Naive thymus-derived CD8-positive, alpha-beta T cell (primary cell): Measurements from ENCODE around the gene PDIA5. TPM values are rescaled to one million over a fixed set of nuclear protein-coding genes. Genes with fewer than 3 reads are reported as not detected.
A peak's percentile ranks its signal among the peaks of the same experiment; 100 is the strongest.

Source experiments
- ATAC-seq, 2 donors: fragments of 150-1000 bp; cut with Tn5 transposase in 1 of 2; sonication (Bioruptor Pico), chemical (Tn5 transposase) in 1 of 2; 1 replicate in 1 of 2; 2 replicates in 1 of 2; pipeline ENCODE4 v1.10.0; 2021; ENCODE audit warnings: mild to moderate bottlenecking in 2 of 2, moderate library complexity in 2 of 2
- POLR2A ChIA-PET: fragments of 350-600 bp; sonication (Branson Sonifier 250); formaldehyde crosslinking; loops from one replicate; lab custom pipeline; 2021; ENCODE audit warnings: antibody characterized with exemption; lab: Charles Lee
- DNase-seq, 10 donors: peaks; one replicate each; pipeline versions ENCODE4 v3.0.0 to v3.0.0-alpha.2; 2020 to 2022
- H3K27ac Mint-ChIP-seq, 10 donors: one replicate each; pipeline ENCODE4 v1.8.0; 2020 to 2022; ENCODE audit warnings: mild to moderate bottlenecking in 10 of 10, mixed read lengths in 10 of 10, moderate library complexity in 4 of 10, inconsistent platforms in 1 of 10
- H3K27me3 Mint-ChIP-seq, 5 donors: one replicate each; pipeline ENCODE4 v1.8.0; 2021 to 2022; ENCODE audit warnings: mixed read lengths in 5 of 5
- H3K36me3 Mint-ChIP-seq, 3 donors: one replicate each; pipeline ENCODE4 v1.8.0; 2020 to 2022; ENCODE audit warnings: mixed read lengths in 3 of 3, mild to moderate bottlenecking in 2 of 3, inconsistent platforms in 1 of 3
- H3K4me1 Mint-ChIP-seq, 4 donors: one replicate each; pipeline ENCODE4 v1.8.0; 2021 to 2022; ENCODE audit warnings: mixed read lengths in 4 of 4
- H3K4me3 Mint-ChIP-seq, 10 donors: one replicate each; pipeline ENCODE4 v1.8.0; 2020 to 2022; ENCODE audit warnings: mild to moderate bottlenecking in 10 of 10, mixed read lengths in 10 of 10, moderate library complexity in 6 of 10, inconsistent platforms in 1 of 10
- H3K9me3 Mint-ChIP-seq, 9 donors: one replicate each; pipeline ENCODE4 v1.8.0; 2020 to 2022; ENCODE audit warnings: mixed read lengths in 9 of 9, mild to moderate bottlenecking in 3 of 9, inconsistent platforms in 1 of 9, moderate library complexity in 1 of 9
- polyA plus RNA-seq, 3 donors: library from polyadenylated mRNA; unstranded; fragments of 300-500 nt; fragmentation: Illumina TruSeq; gene quantifications; one replicate each; pipeline ENCODE4 v1.2.3, GENCODE V29; 2021
- total RNA-seq, 8 experiments: library from RNA in 2 of 8; stranded (reverse) in 2 of 8; gene quantifications; one replicate each; pipeline ENCODE4 v1.2.3 and lab custom pipeline; 2021 to 2026

Gene PDIA5
- total and polyA plus RNA-seq, 5 experiments from 2014 or later, result 3.2 to 6.9 (median 5.2) TPM

GRCh38 chr3:123046262-123047061, 20.4 kb upstream of the PDIA5 start:
- no peak for DNase-seq
- H3K27me3 Mint-ChIP-seq, result peaks cover 0 to 11% (median 4%) of the 10 kb centered on the region in 5 donors

GRCh38 chr3:123047062-123047319, 19.8 kb upstream of the PDIA5 start:
- no peaks in the 10 kb centered on the region for H3K9me3 Mint-ChIP-seq
- ATAC-seq, result no peak
- peaks cover 0 to 11% (median 4%) of the 10 kb centered on the region in 5 donors for H3K27me3 Mint-ChIP-seq
- POLR2A ChIA-PET, result no interaction called here
- H3K36me3 Mint-ChIP-seq, result no peaks in the 10 kb centered on the region
- no peaks in the 10 kb centered on the region for H3K4me1 Mint-ChIP-seq
- no peak overlapping the region for H3K27ac Mint-ChIP-seq
- H3K4me3 Mint-ChIP-seq, result no peak overlapping the region
- no peak for DNase-seq

More at GRCh38 chr3:123046262-123047061, 20.4 kb upstream of the PDIA5 start:
- Mint-ChIP-seq H3K4me1 (no peaks in the 10 kb centered on the region), H3K27ac (no peak overlapping the region), H3K9me3 (no peaks in the 10 kb centered on the region), H3K4me3 (no peak overlapping the region), H3K36me3 (no peaks in the 10 kb centered on the region)
- POLR2A ChIA-PET, result no interaction called here
- ATAC-seq, result no peak

- DNase-seq (no peak), ATAC-seq (no peak)
- Mint-ChIP-seq H3K36me3 (no peaks in the 10 kb centered on the region), H3K27me3 (peaks cover 0 to 11% (median 3%) of the 10 kb centered on the region in 5 donors), H3K9me3 (no peaks in the 10 kb centered on the region), H3K27ac (no peak overlapping the region), H3K4me3 (no peak overlapping the region), H3K4me1 (no peaks in the 10 kb centered on the region)
- POLR2A ChIA-PET, result no interaction called here
These were observed 18.2 kb upstream of the PDIA5 start for GRCh38 chr3:123048480-123049237.

GRCh38 chr3:123050666-123051065, 16.2 kb upstream of the PDIA5 start:
- ATAC-seq, result no peak
- H3K4me1 Mint-ChIP-seq, result peaks cover 0 to 2% (median 0%) of the 10 kb centered on the region in 4 donors
- no peaks in the 10 kb centered on the region for H3K9me3 Mint-ChIP-seq
- no peaks in the 10 kb centered on the region for H3K36me3 Mint-ChIP-seq
- no peak overlapping the region for H3K27ac Mint-ChIP-seq
- no peak for DNase-seq
- H3K4me3 Mint-ChIP-seq, result no peak overlapping the region
- peaks cover 0 to 18% (median 2%) of the 10 kb centered on the region in 5 donors for H3K27me3 Mint-ChIP-seq
- POLR2A ChIA-PET, result no interaction called here

DNA sequence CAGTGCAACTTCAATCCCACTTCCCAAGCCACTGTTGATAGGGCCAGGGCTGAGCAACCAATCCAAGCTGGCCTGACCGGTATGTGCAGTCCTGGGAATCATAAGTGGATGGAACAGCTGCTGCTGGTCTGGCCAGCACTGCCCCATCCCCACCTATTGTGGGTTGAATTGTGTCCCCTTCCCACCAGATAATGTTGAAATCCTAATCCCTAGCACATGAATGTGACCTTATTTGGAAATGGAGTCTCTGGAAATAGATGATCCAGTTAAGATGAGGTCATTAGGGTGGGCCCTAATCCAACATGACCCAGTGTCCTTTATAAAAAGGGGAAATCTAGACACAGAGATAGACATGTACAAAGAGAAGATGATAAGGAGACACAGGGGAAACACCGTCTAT, 13.7 kb upstream of the PDIA5 start:
- POLR2A ChIA-PET, result no interaction called here
- no peak for ATAC-seq
- no peak overlapping the region for H3K4me3 Mint-ChIP-seq
- no peaks in the 10 kb centered on the region for H3K36me3 Mint-ChIP-seq
- H3K9me3 Mint-ChIP-seq, result no peaks in the 10 kb centered on the region
- DNase-seq, result no peak
- H3K27ac Mint-ChIP-seq, result no peak overlapping the region
- H3K4me1 Mint-ChIP-seq, result peaks cover 0 to 2% (median 0%) of the 10 kb centered on the region in 4 donors
- peaks cover 0 to 18% (median 2%) of the 10 kb centered on the region in 5 donors for H3K27me3 Mint-ChIP-seq

DNA sequence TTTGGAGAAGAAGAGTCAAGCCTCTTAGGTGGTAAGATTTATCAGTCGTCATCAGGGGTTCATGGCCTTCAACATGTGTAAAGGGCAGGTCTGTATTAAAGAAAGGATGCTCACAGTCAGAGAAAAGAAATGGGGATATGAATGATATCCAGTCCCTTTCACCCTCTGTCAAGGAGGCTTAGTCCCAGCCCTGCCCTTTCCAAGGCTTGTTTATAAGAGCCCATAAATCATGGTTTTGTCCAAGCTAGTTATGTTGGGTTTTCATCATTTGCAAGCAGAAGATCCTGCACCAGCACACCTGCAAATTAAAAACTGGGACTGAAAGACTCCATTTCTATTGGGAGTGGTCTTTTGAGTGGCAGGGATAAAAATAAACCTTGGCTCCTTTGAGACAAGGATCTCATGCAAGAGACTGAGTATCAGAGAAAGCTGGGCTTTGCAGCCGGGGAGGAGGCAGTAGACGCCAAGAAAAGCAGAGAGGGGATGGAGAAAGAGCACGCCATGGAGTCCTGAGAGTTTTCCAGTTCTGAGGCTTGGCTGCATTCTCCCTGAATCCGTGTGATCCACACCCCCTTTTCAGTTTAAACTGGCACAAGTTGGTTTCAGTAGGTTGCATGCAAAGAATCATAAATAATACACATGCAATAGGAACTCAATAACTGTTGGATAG, 12.6 kb upstream of the PDIA5 start:
- no peak for ATAC-seq
- H3K36me3 Mint-ChIP-seq, result no peaks in the 10 kb centered on the region
- H3K4me3 Mint-ChIP-seq, result no peak overlapping the region
- no peak for DNase-seq
- peaks cover 0 to 2% (median 0%) of the 10 kb centered on the region in 4 donors for H3K4me1 Mint-ChIP-seq
- H3K9me3 Mint-ChIP-seq, result no peaks in the 10 kb centered on the region
- no peak overlapping the region for H3K27ac Mint-ChIP-seq
- peaks cover 0 to 18% (median 2%) of the 10 kb centered on the region in 5 donors for H3K27me3 Mint-ChIP-seq
- POLR2A ChIA-PET, result no interaction called here

- Mint-ChIP-seq H3K27ac (no peak overlapping the region), H3K9me3 (no peaks in the 10 kb centered on the region), H3K4me1 (peaks cover 0 to 2% (median 0%) of the 10 kb centered on the region in 4 donors), H3K27me3 (peaks cover 0 to 18% (median 2%) of the 10 kb centered on the region in 5 donors), H3K4me3 (no peak overlapping the region), H3K36me3 (no peaks in the 10 kb centered on the region)
- POLR2A ChIA-PET, result no interaction called here
- ATAC-seq, result no peak
- no peak for DNase-seq
These were observed 11.9 kb upstream of the PDIA5 start for GRCh38 chr3:123054931-123055330.

DNA sequence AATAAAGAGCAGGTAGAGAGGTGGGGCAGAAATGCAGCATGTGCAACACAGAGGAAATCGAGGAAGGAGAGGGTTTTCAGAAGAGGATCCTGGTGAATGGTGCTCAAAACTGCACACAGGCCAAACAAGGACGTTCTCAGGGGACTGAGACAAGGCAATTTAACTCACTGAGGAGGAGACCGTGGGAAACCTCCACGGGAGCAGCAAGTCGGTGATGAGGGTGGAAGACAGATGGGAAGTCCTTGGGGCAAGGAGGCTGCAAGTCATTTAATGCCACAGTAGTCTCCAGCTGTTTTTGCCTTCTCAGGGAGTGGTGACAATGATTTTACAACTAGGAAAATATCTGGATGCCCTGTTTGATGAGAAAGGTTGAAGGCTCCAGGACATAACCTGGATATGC, 11.5 kb upstream of the PDIA5 start:
- Mint-ChIP-seq H3K9me3 (no peaks in the 10 kb centered on the region), H3K27ac (no peak overlapping the region), H3K36me3 (no peaks in the 10 kb centered on the region), H3K27me3 (peaks cover 0 to 18% (median 2%) of the 10 kb centered on the region in 5 donors), H3K4me1 (peaks cover 0 to 2% (median 0%) of the 10 kb centered on the region in 4 donors), H3K4me3 (no peak overlapping the region)
- POLR2A ChIA-PET, result no interaction called here
- no peak for ATAC-seq
- no peak for DNase-seq

DNA sequence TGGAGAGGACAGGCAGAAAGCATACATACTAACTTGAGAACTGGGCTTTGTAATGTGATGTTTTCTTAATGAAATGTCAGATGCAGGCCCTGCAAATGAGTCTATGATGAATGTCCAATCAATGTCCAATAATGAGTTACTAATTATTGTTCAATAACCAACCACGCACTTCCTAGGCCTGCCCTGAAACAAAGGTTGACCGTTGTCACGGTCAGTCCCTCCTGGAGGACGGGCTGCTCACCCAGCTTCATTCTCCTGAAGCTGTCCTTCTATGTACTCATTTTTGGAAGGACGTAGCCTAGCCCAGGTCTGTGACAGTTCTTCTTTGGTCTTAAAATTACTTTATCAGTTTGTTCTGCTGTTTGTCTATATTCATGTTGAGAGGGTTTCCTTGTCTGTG, 8.3 kb upstream of the PDIA5 start:
- Mint-ChIP-seq H3K27me3 (peaks cover 0 to 12% (median 2%) of the 10 kb centered on the region in 5 donors), H3K27ac (no peak overlapping the region), H3K4me3 (no peak overlapping the region), H3K4me1 (peaks cover 0 to 2% (median 0%) of the 10 kb centered on the region in 4 donors), H3K9me3 (no peaks in the 10 kb centered on the region), H3K36me3 (no peaks in the 10 kb centered on the region)
- ATAC-seq, result no peak
- POLR2A ChIA-PET, result no interaction called here
- no peak for DNase-seq

GRCh38 chr3:123060054-123060453, 6.8 kb upstream of the PDIA5 start:
- POLR2A ChIA-PET, result no interaction called here
- ATAC-seq (no peak), DNase-seq (no peak)
- no peak overlapping the region for H3K4me3 Mint-ChIP-seq
- H3K9me3 Mint-ChIP-seq, result no peaks in the 10 kb centered on the region
- H3K27me3 Mint-ChIP-seq, result peaks cover 0 to 4% (median 0%) of the 10 kb centered on the region in 5 donors
- H3K4me1 Mint-ChIP-seq, result peaks cover 0 to 2% (median 0%) of the 10 kb centered on the region in 4 donors
- no peaks in the 10 kb centered on the region for H3K36me3 Mint-ChIP-seq
- no peak overlapping the region for H3K27ac Mint-ChIP-seq

- Mint-ChIP-seq H3K4me1 (peaks cover 2 to 8% (median 5%) of the 10 kb centered on the region in 4 donors), H3K36me3 (no peaks in the 10 kb centered on the region), H3K4me3 (no peak overlapping the region), H3K27ac (no peak overlapping the region), H3K27me3 (no peaks in the 10 kb centered on the region), H3K9me3 (no peaks in the 10 kb centered on the region)
- POLR2A ChIA-PET, result no interaction called here
- no peak for DNase-seq
- no peak for ATAC-seq
These were observed 5.0 kb upstream of the PDIA5 start for GRCh38 chr3:123061856-123062255.

DNA sequence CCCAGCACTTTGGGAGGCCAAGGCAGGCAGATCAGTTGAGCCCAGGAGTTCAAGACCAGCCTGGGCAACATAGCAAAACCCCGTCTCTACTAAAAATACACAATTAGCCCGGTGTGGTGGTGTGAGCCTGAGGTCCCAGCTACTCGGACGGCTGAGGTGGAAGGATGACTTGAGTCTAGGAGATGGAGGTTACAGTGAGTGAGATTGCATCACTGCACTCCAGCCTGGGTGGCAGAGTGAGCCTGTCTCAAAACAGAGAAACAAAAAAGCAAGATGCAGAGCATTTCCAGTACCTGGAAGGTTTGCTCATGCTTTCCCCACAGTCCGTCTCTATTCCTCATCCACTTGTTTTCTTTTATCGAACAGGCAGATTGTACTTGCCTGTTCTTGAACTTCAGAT, 3.8 kb upstream of the PDIA5 start:
- Mint-ChIP-seq H3K27ac (no peak overlapping the region), H3K4me3 (no peak overlapping the region), H3K27me3 (no peaks in the 10 kb centered on the region), H3K4me1 (peaks cover 5 to 12% (median 11%) of the 10 kb centered on the region in 4 donors), H3K9me3 (no peaks in the 10 kb centered on the region), H3K36me3 (no peaks in the 10 kb centered on the region)
- DNase-seq (no peak), ATAC-seq (no peak)
- POLR2A ChIA-PET, result no interaction called here

- Mint-ChIP-seq H3K4me1 (peaks cover 8 to 24% (median 22%) of the 10 kb centered on the region in 4 donors), H3K27me3 (no peaks in the 10 kb centered on the region), H3K4me3 (peak overlapping the region in 4 of 10 donors; percentile 1 to 43 (median 14)), H3K9me3 (no peaks in the 10 kb centered on the region), H3K27ac (peak overlapping the region in 1 of 10 donors; percentile 39), H3K36me3 (no peaks in the 10 kb centered on the region)
- ATAC-seq (no peak), DNase-seq (no peak)
- POLR2A ChIA-PET, result no interaction called here
These were observed 2.3 kb upstream of the PDIA5 start for GRCh38 chr3:123064506-123064905.
